NCI-H2107 (cell line): ENCODE results near the gene SERPINA9.
"Not testable (repeated sequence)": the region's sequence is repeated elsewhere in the genome, so short reads cannot be mapped to it uniquely, and the experiment has no call there.

Experiments
- DNase-seq: peaks from one replicate; lab custom pipeline; 2025; lab: John Stamatoyannopoulos, UW

The SERPINA9 gene

GRCh38 chr14:94424371-94424770, 51.6 kb downstream of the SERPINA9 start:
- no peak for DNase-seq

GRCh38 chr14:94423453-94424056, 52.4 kb downstream of the SERPINA9 start:
- peak; percentile 5 for DNase-seq

- no peak for DNase-seq
These were observed 54.7 kb downstream of the SERPINA9 start for GRCh38 chr14:94421316-94421715.

- not testable (repeated sequence) for DNase-seq
These were observed 58.3 kb downstream of the SERPINA9 start for GRCh38 chr14:94417497-94418205.
